Measurements from ENCODE around the gene HOXC4.

HOXC4 gene

DNA sequence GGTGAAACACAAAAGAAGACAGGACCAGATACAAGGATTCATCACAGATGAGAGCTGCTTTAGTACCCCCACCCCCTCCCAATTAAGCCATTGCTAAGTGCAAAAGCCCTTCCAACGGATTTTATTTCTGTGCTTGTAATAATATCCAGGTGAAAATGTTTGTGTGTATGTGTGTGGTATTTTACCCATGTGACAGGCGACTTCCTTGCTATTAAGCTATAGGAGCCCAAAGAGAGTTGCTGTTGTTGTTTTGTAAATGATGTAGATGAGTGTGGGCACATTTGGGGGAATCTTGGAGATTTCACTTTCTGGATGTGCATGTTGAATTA lies 3.2 kb upstream of the HOXC4 start:
- Histone ChIP-seq H3K79me2 (ENCODE audit: control insufficient read depth, insufficient read depth, low read length, poor library complexity) (no peaks in the 10 kb centered on the region), H3K4ac (ENCODE audit: low read depth, low read length) (no peak overlapping the region)

DNA sequence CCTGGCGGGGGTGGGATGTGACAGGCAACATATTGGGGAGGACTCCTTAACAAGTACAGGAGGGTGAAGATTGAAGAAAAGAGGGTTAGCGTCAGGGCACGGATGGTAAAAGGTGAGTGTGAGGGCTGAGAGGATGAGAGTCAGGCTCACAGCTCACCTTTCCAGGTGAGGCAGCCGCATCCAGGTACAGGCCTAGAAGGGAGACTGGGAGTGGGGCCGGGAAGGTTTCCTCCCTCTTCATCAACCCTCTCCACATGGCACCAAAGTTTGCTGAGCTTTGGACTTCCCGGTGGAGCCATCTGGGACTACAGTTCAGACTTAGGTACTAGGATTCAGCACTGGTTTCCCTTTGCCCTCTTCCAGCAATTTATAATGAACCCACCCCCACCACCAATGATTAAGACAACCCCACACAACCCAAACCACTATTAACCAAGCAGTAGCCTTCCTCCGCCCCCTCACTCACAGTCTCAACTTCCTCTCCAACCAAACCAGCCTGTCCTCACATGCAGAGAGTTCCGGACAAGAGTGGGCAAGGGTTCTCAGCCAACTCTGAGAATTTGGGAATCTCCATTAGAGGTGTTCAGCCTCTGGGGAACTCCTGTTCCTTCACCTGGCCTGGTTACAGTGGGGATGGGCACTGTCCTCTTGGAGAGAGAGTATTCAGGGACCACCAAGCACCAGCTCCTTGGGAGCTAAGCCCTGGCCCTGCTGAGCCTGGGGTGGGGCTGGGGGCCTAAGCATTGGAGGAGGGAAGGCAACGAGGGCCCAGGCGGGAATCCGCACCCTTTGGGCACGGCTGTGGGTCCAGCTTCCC lies 2.4 kb upstream of the HOXC4 start:
- no peak overlapping the region for H3K4me2 ChIP-seq (ENCODE audit: low read length)
- DNase-seq, result no peak
- no peak overlapping the region for H4K12ac ChIP-seq (ENCODE audit: low read depth, low read length)
- H3K4ac ChIP-seq (ENCODE audit: low read depth, low read length), result no peak overlapping the region
- H2BK5ac ChIP-seq (ENCODE audit: low read depth, low read length, poor library complexity), result no peak overlapping the region
- no peaks in the 10 kb centered on the region for H3K4me1 ChIP-seq (ENCODE audit: control insufficient read depth in 1 of 2, insufficient read depth in 2 of 2, low read length in 2 of 2)
- no peak overlapping the region for H2AK5ac ChIP-seq (ENCODE audit: low read length)
- H4K91ac ChIP-seq (ENCODE audit: low read depth, low read length), result no peak overlapping the region
- H3K23ac ChIP-seq (ENCODE audit: low read length), result no peak overlapping the region
- H2AFZ ChIP-seq (ENCODE audit: insufficient read depth, low read length, poor library complexity), result no peak overlapping the region
- H3K79me2 ChIP-seq (ENCODE audit: control insufficient read depth, insufficient read depth, low read length, poor library complexity), result no peaks in the 10 kb centered on the region
- H3K14ac ChIP-seq (ENCODE audit: low read length), result no peak overlapping the region
- H3K79me1 ChIP-seq (ENCODE audit: low read length), result no peaks in the 10 kb centered on the region
- peaks cover 88% of the 10 kb centered on the region for H3K27me3 ChIP-seq (ENCODE audit: insufficient read depth, low read length)
- H3K9ac ChIP-seq (ENCODE audit: low read length), result no peak overlapping the region
- no peak overlapping the region for H3K18ac ChIP-seq (ENCODE audit: low read length)
- no peaks in the 10 kb centered on the region for H3K36me3 ChIP-seq (ENCODE audit: control insufficient read depth in 1 of 2, insufficient read depth in 2 of 2, low read length in 2 of 2)
- H4K8ac ChIP-seq (ENCODE audit: low read depth, low read length), result no peak overlapping the region
- no CpG with 5 or more reads among the region's 12 CpGs for WGBS (ENCODE audit: extremely low coverage, insufficient coverage, insufficient read length)
- no peak overlapping the region for H3K27ac ChIP-seq (ENCODE audit: low read depth, low read length)
- H2BK12ac ChIP-seq (ENCODE audit: low read length), result no peak overlapping the region
- H3K9me3 ChIP-seq (ENCODE audit: insufficient read depth, low read depth, low read length), result peaks cover 14% of the 10 kb centered on the region
- H2BK120ac ChIP-seq (ENCODE audit: insufficient read depth, low read length, poor library complexity), result no peak overlapping the region
- H3K4me3 ChIP-seq (ENCODE audit: low read depth, low read length), result peak overlapping the region; percentile 28

More for the DNA sequence above, 3.2 kb upstream of the HOXC4 start:
- H2BK12ac ChIP-seq (ENCODE audit: low read length), result no peak overlapping the region
- H4K12ac ChIP-seq (ENCODE audit: low read depth, low read length), result no peak overlapping the region
- no CpG with 5 or more reads among the region's 2 CpGs for WGBS (ENCODE audit: extremely low coverage, insufficient coverage, insufficient read length)
- H3K23ac ChIP-seq (ENCODE audit: low read length), result no peak overlapping the region
- no peak overlapping the region for H3K27ac ChIP-seq (ENCODE audit: low read depth, low read length)
- H3K79me1 ChIP-seq (ENCODE audit: low read length), result no peaks in the 10 kb centered on the region
- H2AK5ac ChIP-seq (ENCODE audit: low read length), result no peak overlapping the region
- no peak overlapping the region for H3K4me2 ChIP-seq (ENCODE audit: low read length)
- no peaks in the 10 kb centered on the region for H3K4me1 ChIP-seq (ENCODE audit: control insufficient read depth in 1 of 2, insufficient read depth in 2 of 2, low read length in 2 of 2)
- H2AFZ ChIP-seq (ENCODE audit: insufficient read depth, low read length, poor library complexity), result no peak overlapping the region
- H3K36me3 ChIP-seq (ENCODE audit: control insufficient read depth in 1 of 2, insufficient read depth in 2 of 2, low read length in 2 of 2), result no peaks in the 10 kb centered on the region
- no peak overlapping the region for H4K8ac ChIP-seq (ENCODE audit: low read depth, low read length)
- no peak overlapping the region for H4K91ac ChIP-seq (ENCODE audit: low read depth, low read length)
- no peak overlapping the region for H2BK120ac ChIP-seq (ENCODE audit: insufficient read depth, low read length, poor library complexity)
- H3K4me3 ChIP-seq (ENCODE audit: low read depth, low read length), result no peak overlapping the region
- H3K9me3 ChIP-seq (ENCODE audit: insufficient read depth, low read depth, low read length), result peaks cover 14% of the 10 kb centered on the region
- H3K18ac ChIP-seq (ENCODE audit: low read length), result no peak overlapping the region
- DNase-seq, result no peak
- H3K9ac ChIP-seq (ENCODE audit: low read length), result no peak overlapping the region
- H3K14ac ChIP-seq (ENCODE audit: low read length), result no peak overlapping the region
- no peak overlapping the region for H2BK5ac ChIP-seq (ENCODE audit: low read depth, low read length, poor library complexity)
- H3K27me3 ChIP-seq (ENCODE audit: insufficient read depth, low read length), result peaks cover 90% of the 10 kb centered on the region

DNA sequence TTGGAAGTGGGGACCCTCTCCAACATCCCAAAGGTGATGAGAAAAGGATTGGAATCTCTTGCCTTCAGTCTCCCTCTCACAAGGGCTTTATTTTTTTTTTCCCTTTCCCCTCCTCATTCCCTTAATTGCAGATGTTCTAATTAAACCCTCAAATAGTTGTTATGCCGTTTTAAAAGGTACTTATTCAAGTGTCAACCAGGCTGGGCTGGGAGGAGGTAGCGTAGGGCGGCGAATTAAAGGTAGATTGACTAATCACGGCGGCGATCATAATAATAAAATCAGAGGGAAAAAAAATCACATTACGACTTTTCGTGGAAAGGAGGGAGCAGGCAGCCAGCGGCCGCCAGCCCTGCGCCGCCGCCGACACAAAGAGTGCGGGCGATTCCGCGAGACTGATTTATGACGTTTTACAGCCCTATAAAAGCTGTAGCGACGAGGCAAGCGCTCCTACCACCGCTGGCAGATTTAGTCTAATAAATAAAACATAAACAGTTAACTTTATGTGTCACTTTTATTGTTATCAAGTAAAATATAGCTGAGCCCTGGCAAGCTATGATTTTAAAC lies 1.7 kb upstream of the HOXC4 start:
- Histone ChIP-seq H3K4me3 (ENCODE audit: low read depth, low read length) (peak overlapping the region; percentile 28), H3K23ac (ENCODE audit: low read length) (no peak overlapping the region), H3K79me1 (ENCODE audit: low read length) (no peaks in the 10 kb centered on the region), H3K18ac (ENCODE audit: low read length) (no peak overlapping the region), H2AK5ac (ENCODE audit: low read length) (no peak overlapping the region), H2BK120ac (ENCODE audit: insufficient read depth, low read length, poor library complexity) (no peak overlapping the region), H3K9me3 (ENCODE audit: insufficient read depth, low read depth, low read length) (peaks cover 12% of the 10 kb centered on the region), H3K4me1 (ENCODE audit: control insufficient read depth in 1 of 2, insufficient read depth in 2 of 2, low read length in 2 of 2) (no peaks in the 10 kb centered on the region), H3K36me3 (ENCODE audit: control insufficient read depth in 1 of 2, insufficient read depth in 2 of 2, low read length in 2 of 2) (no peaks in the 10 kb centered on the region), H3K4ac (ENCODE audit: low read depth, low read length) (no peak overlapping the region), H3K27ac (ENCODE audit: low read depth, low read length) (no peak overlapping the region), H4K8ac (ENCODE audit: low read depth, low read length) (no peak overlapping the region), H2AFZ (ENCODE audit: insufficient read depth, low read length, poor library complexity) (no peak overlapping the region), H4K12ac (ENCODE audit: low read depth, low read length) (no peak overlapping the region), H2BK12ac (ENCODE audit: low read length) (no peak overlapping the region), H3K4me2 (ENCODE audit: low read length) (no peak overlapping the region), H2BK5ac (ENCODE audit: low read depth, low read length, poor library complexity) (no peak overlapping the region), H3K9ac (ENCODE audit: low read length) (no peak overlapping the region), H3K14ac (ENCODE audit: low read length) (no peak overlapping the region), H3K79me2 (ENCODE audit: control insufficient read depth, insufficient read depth, low read length, poor library complexity) (no peaks in the 10 kb centered on the region), H3K27me3 (ENCODE audit: insufficient read depth, low read length) (peaks cover 86% of the 10 kb centered on the region), H4K91ac (ENCODE audit: low read depth, low read length) (no peak overlapping the region)
- DNase-seq, result no peak
- WGBS (ENCODE audit: extremely low coverage, insufficient coverage, insufficient read length), result no CpG with 5 or more reads among the region's 24 CpGs

DNA sequence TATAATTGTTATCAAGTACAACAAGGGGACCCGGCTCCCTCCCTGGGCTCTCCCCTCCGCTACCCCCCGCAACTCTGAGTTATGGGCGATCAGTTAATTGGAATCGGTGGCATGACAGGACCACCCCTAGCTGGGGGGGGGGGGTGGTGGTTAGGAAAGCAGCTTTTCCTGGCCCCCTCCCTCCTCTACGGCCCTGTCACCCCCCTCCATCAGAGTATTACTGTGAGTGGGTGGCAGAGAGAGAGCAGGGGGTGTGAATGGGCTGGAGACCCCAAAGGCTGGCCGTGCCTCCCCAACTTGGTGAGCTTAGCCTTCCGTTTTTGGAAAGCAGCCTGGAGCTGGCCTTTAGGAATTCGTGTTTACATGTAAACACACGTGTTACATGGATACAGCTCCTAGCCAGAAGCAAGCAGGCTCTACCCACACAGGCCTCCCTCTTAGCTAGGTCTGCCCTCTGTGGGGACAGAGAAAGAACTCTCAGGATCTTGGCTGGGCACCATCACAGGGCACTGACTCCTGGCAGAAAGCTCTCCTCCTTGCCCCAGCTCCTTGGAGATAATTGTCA lies 1.1 kb upstream of the HOXC4 start:
- H2AK5ac ChIP-seq (ENCODE audit: low read length), result no peak overlapping the region
- H3K14ac ChIP-seq (ENCODE audit: low read length), result no peak overlapping the region
- no peaks in the 10 kb centered on the region for H3K4me1 ChIP-seq (ENCODE audit: control insufficient read depth in 1 of 2, insufficient read depth in 2 of 2, low read length in 2 of 2)
- H4K8ac ChIP-seq (ENCODE audit: low read depth, low read length), result no peak overlapping the region
- no peak overlapping the region for H3K4me3 ChIP-seq (ENCODE audit: low read depth, low read length)
- H3K27me3 ChIP-seq (ENCODE audit: insufficient read depth, low read length), result peaks cover 86% of the 10 kb centered on the region
- WGBS (ENCODE audit: extremely low coverage, insufficient coverage, insufficient read length), result no CpG with 5 or more reads among the region's 10 CpGs
- H3K4me2 ChIP-seq (ENCODE audit: low read length), result no peak overlapping the region
- no peak overlapping the region for H3K23ac ChIP-seq (ENCODE audit: low read length)
- H3K4ac ChIP-seq (ENCODE audit: low read depth, low read length), result no peak overlapping the region
- no peak overlapping the region for H4K12ac ChIP-seq (ENCODE audit: low read depth, low read length)
- no peak overlapping the region for H3K18ac ChIP-seq (ENCODE audit: low read length)
- H3K36me3 ChIP-seq (ENCODE audit: control insufficient read depth in 1 of 2, insufficient read depth in 2 of 2, low read length in 2 of 2), result no peaks in the 10 kb centered on the region
- peaks cover 12% of the 10 kb centered on the region for H3K9me3 ChIP-seq (ENCODE audit: insufficient read depth, low read depth, low read length)
- no peak overlapping the region for H3K27ac ChIP-seq (ENCODE audit: low read depth, low read length)
- no peak overlapping the region for H2BK120ac ChIP-seq (ENCODE audit: insufficient read depth, low read length, poor library complexity)
- H2BK5ac ChIP-seq (ENCODE audit: low read depth, low read length, poor library complexity), result no peak overlapping the region
- no peak overlapping the region for H2AFZ ChIP-seq (ENCODE audit: insufficient read depth, low read length, poor library complexity)
- no peaks in the 10 kb centered on the region for H3K79me1 ChIP-seq (ENCODE audit: low read length)
- no peak overlapping the region for H2BK12ac ChIP-seq (ENCODE audit: low read length)
- no peak overlapping the region for H3K9ac ChIP-seq (ENCODE audit: low read length)
- DNase-seq, result no peak
- no peak overlapping the region for H4K91ac ChIP-seq (ENCODE audit: low read depth, low read length)
- no peaks in the 10 kb centered on the region for H3K79me2 ChIP-seq (ENCODE audit: control insufficient read depth, insufficient read depth, low read length, poor library complexity)
